ENCODE results near the gene RAB1A.

RAB1A gene

GRCh38 chr2:65050931-65051330 is 79.0 kb downstream of the RAB1A start:
- no peak for DNase-seq (ENCODE audit: low spot score)
- TF ChIP-seq CTCF (IDR thresholded peaks at IDR 0.05; ENCODE audit: extremely low read depth, missing control alignments) = no peak

GRCh38 chr2:65049010-65049639 is 80.8 kb downstream of the RAB1A start:
- no peak for TF ChIP-seq CTCF (IDR thresholded peaks at IDR 0.05; ENCODE audit: extremely low read depth, missing control alignments)
- no peak for DNase-seq (ENCODE audit: low spot score)

- DNase-seq (ENCODE audit: low spot score) = no peak
- no peak for TF ChIP-seq CTCF (IDR thresholded peaks at IDR 0.05; ENCODE audit: extremely low read depth, missing control alignments)
Measured at GRCh38 chr2:65046633-65047407, 83.1 kb downstream of the RAB1A start.

- DNase-seq (ENCODE audit: low spot score) = no peak
- no peak for TF ChIP-seq CTCF (IDR thresholded peaks at IDR 0.05; ENCODE audit: extremely low read depth, missing control alignments)
Measured at GRCh38 chr2:65045651-65046050, 84.3 kb downstream of the RAB1A start.

- no peak for DNase-seq (ENCODE audit: low spot score)
- no peak for TF ChIP-seq CTCF (IDR thresholded peaks at IDR 0.05; ENCODE audit: extremely low read depth, missing control alignments)
Measured at GRCh38 chr2:65044097-65044735, 85.7 kb downstream of the RAB1A start.

GRCh38 chr2:65043001-65043400 is 86.9 kb downstream of the RAB1A start:
- no peak for DNase-seq (ENCODE audit: low spot score)
- no peak for TF ChIP-seq CTCF (IDR thresholded peaks at IDR 0.05; ENCODE audit: extremely low read depth, missing control alignments)
